Right ventricle myocardium inferior (tissue), 1 donor: ENCODE results near the gene VANGL2. TPM values are rescaled to one million over a fixed set of nuclear protein-coding genes. Genes with fewer than 3 reads are reported as not detected.

Source experiments
- ATAC-seq: fragments of 200-7000 bp; cut with Tn5 transposase; one replicate; pipeline ENCODE4 v1.9.1; 2020; ENCODE audit warnings: mild to moderate bottlenecking, moderate library complexity
- DNase-seq: peaks from one replicate; pipeline ENCODE4 v3.0.0; 2021; ENCODE audit errors: missing footprints
- intact Hi-C: fragments of 100-400 bp; cut with DNase I; formaldehyde crosslinking; loops from one replicate; pipeline ENCODE4 v1.11.0; 2022
- total RNA-seq: library from RNA; stranded (reverse); fragmentation: NEBNext Ultra II Directional; extraction: Animal tissue kit (Norgen Biotek cat#: 25700); gene quantifications from one replicate; pipeline ENCODE4 v1.2.1, GENCODE V29; 2021
- donor health status: DM: no; HTN: yes; CAD: no; lungs with severe emphysema.

Gene VANGL2
- total RNA-seq, 1 donor from 2014 or later: 2.0 TPM

GRCh38 chr1:160418483-160418882 is 18.1 kb downstream of the VANGL2 start:
- ATAC-seq (no peak), DNase-seq (no peak)

GRCh38 chr1:160419150-160419837 is 18.9 kb downstream of the VANGL2 start:
- ATAC-seq (no peak), DNase-seq (no peak)
- intact Hi-C loops: no loop called here

More at GRCh38 chr1:160418483-160418882, 18.1 kb downstream of the VANGL2 start:
- intact Hi-C loops: no loop called here

- ATAC-seq: no peak
- intact Hi-C loops: no loop called here
- no peak for DNase-seq
Measured at GRCh38 chr1:160419838-160420169, 19.4 kb downstream of the VANGL2 start.

- intact Hi-C loops: no loop called here
- no peak for ATAC-seq
Measured at GRCh38 chr1:160420881-160421842, 20.8 kb downstream of the VANGL2 start.

GRCh38 chr1:160421881-160422280 is 21.5 kb downstream of the VANGL2 start:
- no peak for ATAC-seq
- DNase-seq: no peak
- intact Hi-C loops: no loop called here

More at GRCh38 chr1:160420881-160421842, 20.8 kb downstream of the VANGL2 start:
- no peak for DNase-seq

- ATAC-seq: no peak
- intact Hi-C loops: no loop called here
- DNase-seq: no peak
Measured at GRCh38 chr1:160423966-160424365, 23.6 kb downstream of the VANGL2 start.

GRCh38 chr1:160425847-160426246 is 25.5 kb downstream of the VANGL2 start:
- no peak for DNase-seq

GRCh38 chr1:160427625-160428024 is 27.3 kb downstream of the VANGL2 start:
- DNase-seq (no peak), ATAC-seq (no peak)
- intact Hi-C loops: loop anchor here (2.0 to 5.0 kb wide), 2 partner anchors 179 to 405 kb away; no protein-coding TSS in a partner anchor

More at GRCh38 chr1:160425847-160426246, 25.5 kb downstream of the VANGL2 start:
- no peak for ATAC-seq
- intact Hi-C loops: loop anchor here (5.0 kb wide), 1 partner anchor 406 kb away; no protein-coding TSS in a partner anchor

- DNase-seq: no peak
- ATAC-seq: no peak
- intact Hi-C loops: loop anchor here (2.0 to 5.0 kb wide), 2 partner anchors 179 to 404 kb away; no protein-coding TSS in a partner anchor
Measured at GRCh38 chr1:160428053-160428452, 27.7 kb downstream of the VANGL2 start.

GRCh38 chr1:160428655-160429054 is 28.3 kb downstream of the VANGL2 start:
- DNase-seq (no peak), ATAC-seq (peak; percentile 68)
- intact Hi-C loops: loop anchor here (2.0 to 5.0 kb wide), 2 partner anchors 178 to 404 kb away; no protein-coding TSS in a partner anchor

- DNase-seq (no peak), ATAC-seq (no peak)
- intact Hi-C loops: loop anchor here (2.0 to 5.0 kb wide), 2 partner anchors 178 to 403 kb away; no protein-coding TSS in a partner anchor
Measured at GRCh38 chr1:160429125-160429561, 28.8 kb downstream of the VANGL2 start.

GRCh38 chr1:160429702-160430535 is 29.6 kb downstream of the VANGL2 start:
- ATAC-seq: no peak
- no peak for DNase-seq
- intact Hi-C loops: loop anchor here (2.0 to 5.0 kb wide), 2 partner anchors 177 to 402 kb away; no protein-coding TSS in a partner anchor

- no peak for DNase-seq
- no peak for ATAC-seq
- intact Hi-C loops: no loop called here
Measured at GRCh38 chr1:160431006-160431405, 30.6 kb downstream of the VANGL2 start.

- intact Hi-C loops: no loop called here
- no peak for ATAC-seq
- no peak for DNase-seq
Measured at GRCh38 chr1:160431571-160431970, 31.2 kb downstream of the VANGL2 start.

GRCh38 chr1:160432371-160432786 is 32.0 kb downstream of the VANGL2 start:
- ATAC-seq (no peak), DNase-seq (no peak)
- intact Hi-C loops: no loop called here

GRCh38 chr1:160436966-160437365 is 36.6 kb downstream of the VANGL2 start:
- intact Hi-C loops: no loop called here
- DNase-seq: no peak
- no peak for ATAC-seq

- no peak for DNase-seq
- intact Hi-C loops: no loop called here
- no peak for ATAC-seq
Measured at GRCh38 chr1:160437432-160438316, 37.3 kb downstream of the VANGL2 start.
